Adrenal gland (tissue), 5 donors: Measurements from ENCODE around the gene KIAA1671.

Source experiments
- POLR2A ChIP-seq, 2 donors: fragments of 450-650 bp; IDR thresholded peaks; one replicate each; pipeline ENCODE4 v1.6.1; 2017; ENCODE audit warnings: antibody characterized with exemption in 2 of 2, mild to moderate bottlenecking in 2 of 2, moderate library complexity in 1 of 2
- TF ChIP-seq, protein P1 (sequence below), 6 experiments: fragments of 450-650 bp in 4 of 6; fragments of 200-600 bp in 2 of 6; sonication (generic) in 1 of 6; IDR thresholded peaks; 1 replicate in 5 of 6; 2 replicates in 1 of 6; pipeline versions ENCODE4 v1.5.1 to v1.8.0; 2016 to 2021; ENCODE audit warnings: antibody characterized with exemption in 6 of 6, mild to moderate bottlenecking in 2 of 6, moderate library complexity in 1 of 6
- donor health status: DM: no; HTN: no; CAD: no.

DNA sequence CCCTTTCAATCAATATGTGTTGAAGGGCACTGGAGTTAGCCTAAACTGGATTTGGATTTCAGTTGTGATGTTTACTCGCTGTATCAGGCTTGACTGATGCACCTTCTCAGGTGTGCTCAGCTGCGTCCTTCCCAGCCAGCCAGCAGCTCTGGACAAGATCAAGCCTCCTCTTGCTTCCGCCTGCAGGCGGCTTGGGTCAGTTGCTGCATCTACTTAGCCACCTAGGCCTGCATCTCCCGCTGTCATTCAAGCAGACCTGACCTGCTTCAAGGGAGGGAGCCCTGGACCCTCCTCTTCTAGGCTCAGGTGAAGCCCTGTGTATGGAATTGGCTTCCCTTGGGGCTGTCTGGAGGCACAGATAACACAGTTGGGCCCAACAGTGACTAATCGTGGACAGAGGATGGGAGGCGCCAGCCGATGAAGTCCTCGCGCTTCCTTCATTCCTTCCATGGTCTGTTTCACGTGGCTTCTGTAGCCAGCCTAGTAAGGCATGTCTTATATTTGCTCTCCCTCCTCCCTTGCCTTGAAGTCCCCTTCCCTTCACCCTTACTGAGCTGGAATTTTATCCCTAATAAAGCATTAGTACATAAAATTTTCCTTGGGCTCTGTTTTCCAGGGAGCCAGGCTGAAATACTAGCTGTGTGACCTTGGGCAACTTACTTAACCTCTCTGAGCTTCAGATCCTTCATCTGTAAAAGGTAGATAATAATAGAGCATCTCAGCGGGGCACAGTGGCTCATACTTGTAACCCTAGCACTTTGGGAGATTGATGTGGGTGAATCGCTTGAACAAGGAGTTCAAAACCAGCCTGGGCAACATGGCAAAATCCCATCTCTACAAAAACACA lies 3.9 kb upstream of the KIAA1671 start:
- TF ChIP-seq, protein P1, sequence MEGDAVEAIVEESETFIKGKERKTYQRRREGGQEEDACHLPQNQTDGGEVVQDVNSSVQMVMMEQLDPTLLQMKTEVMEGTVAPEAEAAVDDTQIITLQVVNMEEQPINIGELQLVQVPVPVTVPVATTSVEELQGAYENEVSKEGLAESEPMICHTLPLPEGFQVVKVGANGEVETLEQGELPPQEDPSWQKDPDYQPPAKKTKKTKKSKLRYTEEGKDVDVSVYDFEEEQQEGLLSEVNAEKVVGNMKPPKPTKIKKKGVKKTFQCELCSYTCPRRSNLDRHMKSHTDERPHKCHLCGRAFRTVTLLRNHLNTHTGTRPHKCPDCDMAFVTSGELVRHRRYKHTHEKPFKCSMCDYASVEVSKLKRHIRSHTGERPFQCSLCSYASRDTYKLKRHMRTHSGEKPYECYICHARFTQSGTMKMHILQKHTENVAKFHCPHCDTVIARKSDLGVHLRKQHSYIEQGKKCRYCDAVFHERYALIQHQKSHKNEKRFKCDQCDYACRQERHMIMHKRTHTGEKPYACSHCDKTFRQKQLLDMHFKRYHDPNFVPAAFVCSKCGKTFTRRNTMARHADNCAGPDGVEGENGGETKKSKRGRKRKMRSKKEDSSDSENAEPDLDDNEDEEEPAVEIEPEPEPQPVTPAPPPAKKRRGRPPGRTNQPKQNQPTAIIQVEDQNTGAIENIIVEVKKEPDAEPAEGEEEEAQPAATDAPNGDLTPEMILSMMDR (IDR thresholded peaks at IDR 0.05) = no peak
- TF ChIP-seq POLR2A (IDR thresholded peaks at IDR 0.05) = no peak
